H1 (cell line): ENCODE results near the gene E2F3. TPM values are rescaled to one million over a fixed set of nuclear protein-coding genes. Genes with fewer than 3 reads are reported as not detected.

Experiments used
- CTCF ChIA-PET: fragments of 300-600 bp; sonication (Branson Sonifier 250); formaldehyde crosslinking; loops from one replicate; lab custom pipeline; 2021; ENCODE audit not compliant: partially characterized antibody; lab: Charles Lee
- POLR2A ChIA-PET: fragments of 300-600 bp; sonication (Branson Sonifier 250); formaldehyde crosslinking; loops from one replicate; lab custom pipeline; 2021; ENCODE audit warnings: inconsistent platforms; ENCODE audit not compliant: partially characterized antibody; lab: Charles Lee
- DNase-seq, 2 experiments: peaks; one replicate each; pipeline versions ENCODE4 v3.0.0 to v3.0.0-alpha.2; 2010 to 2022; ENCODE audit warnings: low spot score in 2 of 2, low read depth in 1 of 2, mixed read lengths in 1 of 2
- FAIRE-seq: peaks from 2 replicates; lab custom pipeline; 2011; peaks lifted over from hg19 to GRCh38; lab: Jason Lieb, UNC
- H2AFZ ChIP-seq: 2 replicates; pipeline ENCODE4 v1.8.1; 2012; ENCODE audit warnings: low read length, inconsistent platforms
- H2AK5ac ChIP-seq: 2 replicates; pipeline ENCODE4 v1.6.1; 2013; ENCODE audit warnings: low read depth, low read length
- H2BK120ac ChIP-seq: replicated peaks from 2 replicates; pipeline ENCODE3; 2013; ENCODE audit warnings: low read depth, low read length, inconsistent platforms
- H2BK12ac ChIP-seq: 2 replicates; pipeline ENCODE4 v1.6.1; 2013; ENCODE audit warnings: low read depth, low read length
- H2BK15ac ChIP-seq: 2 replicates; pipeline ENCODE4 v1.6.1; 2013; ENCODE audit warnings: low read length
- H2BK20ac ChIP-seq: 2 replicates; pipeline ENCODE4 v1.6.1; 2013; ENCODE audit warnings: low read length
- H2BK5ac ChIP-seq: 2 replicates; pipeline ENCODE4 v1.6.1; 2013; ENCODE audit warnings: low read depth, low read length
- H3K14ac ChIP-seq: 2 replicates; pipeline ENCODE4 v1.6.1; 2013; ENCODE audit warnings: inconsistent platforms; ENCODE audit not compliant: insufficient read length
- H3K18ac ChIP-seq: 2 replicates; pipeline ENCODE4 v1.6.1; 2013; ENCODE audit warnings: low read length; ENCODE audit errors: extremely low read depth
- H3K23ac ChIP-seq: 2 replicates; pipeline ENCODE4 v1.6.1; 2013; ENCODE audit warnings: inconsistent platforms; ENCODE audit not compliant: insufficient read length
- H3K23me2 ChIP-seq: 2 replicates; pipeline ENCODE4 v1.6.1; 2013; ENCODE audit warnings: low read depth, low read length
- H3K27ac ChIP-seq: 2 replicates; pipeline ENCODE4 v1.6.1; 2011; ENCODE audit warnings: low read depth, low read length, inconsistent platforms
- H3K27me3 ChIP-seq, 4 experiments: replicated peaks in 1 of 4; 1 replicate in 1 of 4; 2 replicates in 3 of 4; pipeline versions ENCODE4 v1.6.1 to v1.8.1; 2011 to 2013; ENCODE audit warnings: low read length in 3 of 4, mild to moderate bottlenecking in 3 of 4, inconsistent platforms in 2 of 4, mixed read lengths in 2 of 4, moderate library complexity in 1 of 4; ENCODE audit not compliant: control insufficient read depth in 3 of 4, insufficient read depth in 3 of 4; ENCODE audit errors: extremely low read depth in 1 of 4
- H3K36me3 ChIP-seq, 4 experiments: 2 replicates each; pipeline versions ENCODE4 v1.6.1 to v1.8.1; 2011 to 2013; ENCODE audit warnings: mild to moderate bottlenecking in 4 of 4, low read length in 3 of 4, moderate library complexity in 2 of 4, control low read depth in 1 of 4, inconsistent platforms in 1 of 4; ENCODE audit not compliant: insufficient read depth in 4 of 4, control insufficient read depth in 2 of 4
- H3K4ac ChIP-seq: replicated peaks from 2 replicates; pipeline ENCODE3; 2013; ENCODE audit warnings: low read length, low read depth, mixed read lengths, inconsistent platforms; ENCODE audit not compliant: insufficient read length
- H3K4me1 ChIP-seq, 4 experiments: replicated peaks in 1 of 4; 1 replicate in 1 of 4; 2 replicates in 3 of 4; pipeline versions ENCODE4 v1.6.1 to v1.8.1; 2011 to 2013; ENCODE audit warnings: low read length in 3 of 4, inconsistent platforms in 2 of 4, mixed read lengths in 1 of 4; ENCODE audit not compliant: insufficient read depth in 4 of 4, control insufficient read depth in 3 of 4
- H3K4me2 ChIP-seq, 2 experiments: 2 replicates each; pipeline versions ENCODE4 v1.6.1 to v1.8.1; 2011 to 2013; ENCODE audit warnings: low read depth in 2 of 2, low read length in 2 of 2, control low read depth in 1 of 2, inconsistent platforms in 1 of 2, mild to moderate bottlenecking in 1 of 2; ENCODE audit not compliant: insufficient read depth in 1 of 2
- H3K4me3 ChIP-seq, 4 experiments: fragments of 200-600, 300-600 bp in 1 of 4; sonication (generic), shearing (Covaris generic), sonication (Bioruptor Twin) in 1 of 4; 2 replicates each; pipeline versions ENCODE4 v1.5.1 to v1.8.1; 2011 to 2016; ENCODE audit warnings: low read length in 4 of 4, low read depth in 3 of 4, control low read depth in 2 of 4, inconsistent platforms in 2 of 4, mild to moderate bottlenecking in 2 of 4, mixed read lengths in 1 of 4, moderate library complexity in 1 of 4; ENCODE audit not compliant: insufficient read depth in 2 of 4; ENCODE audit errors: extremely low read depth in 1 of 4
- H3K56ac ChIP-seq: replicated peaks from 2 replicates; pipeline ENCODE3; 2013; ENCODE audit warnings: low read depth, mild to moderate bottlenecking, mixed read lengths, low read length, inconsistent platforms; ENCODE audit not compliant: insufficient read length
- H3K79me1 ChIP-seq: 2 replicates; pipeline ENCODE4 v1.6.1; 2013; ENCODE audit warnings: low read depth, low read length, control low read depth
- H3K79me2 ChIP-seq, 2 experiments: 2 replicates each; pipeline versions ENCODE4 v1.6.1 to v1.8.1; 2012 to 2013; ENCODE audit warnings: low read length in 2 of 2, mild to moderate bottlenecking in 2 of 2, inconsistent platforms in 1 of 2; ENCODE audit not compliant: insufficient read depth in 2 of 2, control insufficient read depth in 1 of 2
- H3K9ac ChIP-seq, 4 experiments: replicated peaks in 1 of 4; 1 replicate in 1 of 4; 2 replicates in 3 of 4; pipeline versions ENCODE4 v1.6.1 to v1.8.1; 2011 to 2013; ENCODE audit warnings: low read depth in 3 of 4, low read length in 3 of 4, control low read depth in 2 of 4, mild to moderate bottlenecking in 2 of 4, moderate library complexity in 2 of 4, inconsistent platforms in 1 of 4; ENCODE audit errors: extremely low read depth in 1 of 4
- H3K9me3 ChIP-seq, 2 experiments: 2 replicates each; pipeline versions ENCODE4 v1.6.1 to v1.8.1; 2012 to 2013; ENCODE audit warnings: mild to moderate bottlenecking in 2 of 2, moderate library complexity in 2 of 2, control low read depth in 1 of 2, inconsistent platforms in 1 of 2, low read depth in 1 of 2, low read length in 1 of 2, mixed read lengths in 1 of 2; ENCODE audit not compliant: insufficient read depth in 2 of 2
- H4K20me1 ChIP-seq, 2 experiments: replicated peaks in 1 of 2; 2 replicates each; pipeline versions ENCODE3 to v1.8.1; 2011 to 2013; ENCODE audit warnings: inconsistent platforms in 2 of 2, low read length in 2 of 2, mild to moderate bottlenecking in 1 of 2; ENCODE audit not compliant: insufficient read depth in 2 of 2, control insufficient read depth in 1 of 2
- H4K5ac ChIP-seq: 2 replicates; pipeline ENCODE4 v1.6.1; 2013; ENCODE audit warnings: low read length, low read depth, mixed read lengths, inconsistent platforms; ENCODE audit not compliant: insufficient read length
- H4K8ac ChIP-seq: 2 replicates; pipeline ENCODE4 v1.8.0; 2013; ENCODE audit warnings: mild to moderate bottlenecking, moderate library complexity, low read length, inconsistent platforms; ENCODE audit not compliant: insufficient read depth; ENCODE audit errors: extremely low read depth
- H4K91ac ChIP-seq: replicated peaks from 2 replicates; pipeline ENCODE3; 2013; ENCODE audit warnings: low read length, mixed read lengths, inconsistent platforms; ENCODE audit not compliant: insufficient read length
- ASH2L ChIP-seq: fragments of 200-600, 300-600 bp; sonication (generic); IDR thresholded peaks from one replicate; pipeline ENCODE4 v1.7.1; 2017; ENCODE audit warnings: low read length
- CHD1 ChIP-seq: IDR thresholded peaks from 2 replicates; pipeline ENCODE4 v1.6.1; 2012; ENCODE audit warnings: low read depth, low read length, improper control_type of control experiment
- CREB1 ChIP-seq: IDR thresholded peaks from 2 replicates; pipeline ENCODE4 v1.6.1; 2012; ENCODE audit warnings: inconsistent platforms
- JUN ChIP-seq: IDR thresholded peaks from 2 replicates; pipeline ENCODE4 v1.6.1; 2011; ENCODE audit warnings: low read depth, mild to moderate bottlenecking, improper control_type of control experiment, low read length
- SP4 ChIP-seq: IDR thresholded peaks from 2 replicates; pipeline ENCODE4 v1.6.1; 2012; ENCODE audit warnings: low read length, inconsistent platforms
- WGBS, 2 experiments: shearing (Covaris generic) in 1 of 2; methylation state at CpG; one replicate each; pipeline versions ENCODE4 v1.1.6 to v1.1.7; 2013 to 2015; ENCODE audit warnings: low lambda C conversion rate in 2 of 2, mixed read lengths in 2 of 2, inconsistent platforms in 1 of 2, low coverage in 1 of 2, missing lambda C conversion rate in 1 of 2; ENCODE audit not compliant: insufficient replicate concordance in 2 of 2, insufficient coverage in 1 of 2, insufficient read length in 1 of 2; ENCODE audit errors: extremely low coverage in 1 of 2, missing lambda C conversion rate in 1 of 2; 5-methylcytosine and 5-hydroxymethylcytosine counted together
- polyA plus RNA-seq, 7 experiments: library from polyadenylated mRNA; depleted of rRNA in 3 of 7; stranded (reverse) in 5 of 7; unstranded in 2 of 7; fragments of >200 nt in 5 of 7; fragments of 200-250 nt in 2 of 7; gene quantifications; 1 replicate in 5 of 7; 2 replicates in 1 of 7; 4 replicates in 1 of 7; pipeline versions ENCODE4 v1.2.1 to v1.2.3, GENCODE V29; 2011 to 2013; ENCODE audit warnings: missing spikeins in 2 of 7, mixed read lengths in 2 of 7
- total RNA-seq: library from RNA; stranded (reverse); fragmentation: NEBNext Ultra II Directional; extraction: Animal tissue kit (Norgen Biotek cat#: 25700); gene quantifications from 2 replicates; pipeline ENCODE4 v1.2.1, GENCODE V29; 2021

The E2F3 gene
- total and polyA plus RNA-seq, 2 of the 8 experiments (the other 6 are each of a cell fraction or from before 2014, with no cell fraction given) = 14.9 to 42.2 TPM

DNA sequence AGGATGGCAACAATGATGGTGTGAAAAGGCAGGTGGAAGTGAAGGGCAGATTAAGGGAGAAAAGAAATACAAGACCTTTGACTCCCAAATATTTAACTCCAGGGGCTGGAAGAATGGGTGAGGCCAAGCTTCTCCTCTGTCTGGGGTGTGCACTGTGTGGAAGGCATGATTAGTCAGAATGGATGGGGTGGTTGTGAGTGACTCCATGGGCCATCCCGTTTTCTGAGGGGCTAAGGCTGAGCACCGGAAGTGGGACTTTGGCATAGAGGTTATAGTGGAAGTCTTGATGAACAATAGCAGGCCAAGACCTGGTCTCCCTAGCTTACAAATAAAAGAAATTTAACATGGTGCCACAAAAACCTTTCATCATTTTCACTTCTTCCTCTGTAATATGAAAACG is 12.1 kb downstream of the E2F3 start:
- H2BK20ac ChIP-seq = no peak overlapping the region
- no peak overlapping the region for H3K14ac ChIP-seq
- no peak overlapping the region for H3K56ac ChIP-seq
- no peak overlapping the region for H3K4me3 ChIP-seq
- H3K4me2 ChIP-seq = no peak overlapping the region
- H2BK15ac ChIP-seq = no peak overlapping the region
- CTCF ChIA-PET = interaction anchor here (0.8 to 1.7 kb wide), 4 partner anchors 10 to 70 kb away, joined by 3 to 4 read pairs (median 3); no protein-coding TSS in a partner anchor
- no peak overlapping the region for H3K9ac ChIP-seq
- no peak for TF ChIP-seq ASH2L
- no peak for TF ChIP-seq CREB1
- TF ChIP-seq SP4 = no peak
- no peak for TF ChIP-seq JUN
- no peak for TF ChIP-seq CHD1
- no peak overlapping the region for H3K4ac ChIP-seq
- H4K91ac ChIP-seq = no peak overlapping the region
- H4K8ac ChIP-seq = no peak overlapping the region
- no peak for DNase-seq
- no peak overlapping the region for H2BK12ac ChIP-seq
- H3K27ac ChIP-seq = no peak overlapping the region
- H4K5ac ChIP-seq = no peak overlapping the region
- FAIRE-seq = no peak
- peaks cover 50 to 51% of the 10 kb centered on the region in 2 experiments for H4K20me1 ChIP-seq
- no peak overlapping the region for H3K18ac ChIP-seq
- no peaks in the 10 kb centered on the region for H3K9me3 ChIP-seq
- H3K79me1 ChIP-seq = peaks cover 18% of the 10 kb centered on the region
- H2AK5ac ChIP-seq = no peak overlapping the region
- WGBS, 2 experiments = 88% methylated on average over 3 of the region's 3 CpGs; no CpG with 5 or more reads in 1 of the 2 experiments
- H2BK5ac ChIP-seq = no peak overlapping the region
- H3K23me2 ChIP-seq = no peaks in the 10 kb centered on the region
- H3K36me3 ChIP-seq = peaks cover 0 to 5% (median 1%) of the 10 kb centered on the region in 4 experiments; a peak in 2 of 8 replicates
- POLR2A ChIA-PET = interaction anchor here (1.0 to 5.1 kb wide), 5 partner anchors 10 to 69 kb away, joined by 3 to 39 read pairs (median 4); no protein-coding TSS in a partner anchor
- H3K27me3 ChIP-seq = no peaks in the 10 kb centered on the region
- no peak overlapping the region for H3K23ac ChIP-seq
- H3K4me1 ChIP-seq = peaks cover 1 to 30% (median 4%) of the 10 kb centered on the region in 4 experiments; a peak in 6 of 7 replicates
- no peak overlapping the region for H2AFZ ChIP-seq
- H3K79me2 ChIP-seq = peaks cover 72 to 100% of the 10 kb centered on the region in 2 experiments
- H2BK120ac ChIP-seq = no peak overlapping the region
